Measurements from ENCODE around the gene DCTN4.

Gene DCTN4

DNA sequence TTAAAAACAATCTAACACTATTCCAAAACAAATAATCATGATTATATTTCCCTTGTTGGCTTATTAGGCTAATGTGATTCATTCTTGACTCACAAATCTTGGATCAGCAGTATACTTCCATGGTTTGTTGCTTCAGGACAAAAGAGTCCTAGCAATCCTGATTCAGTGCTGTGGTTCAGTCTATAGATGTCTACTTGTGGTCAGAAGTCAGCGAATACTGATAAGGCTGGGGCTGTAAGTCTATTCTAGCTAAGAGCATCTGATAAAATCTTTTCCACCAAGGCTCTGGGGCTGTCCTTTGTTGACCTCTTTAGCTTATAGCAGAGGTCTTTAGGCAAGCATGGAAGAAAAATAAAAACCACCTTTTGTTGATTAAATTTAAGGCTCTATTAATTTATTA, 15.3 kb upstream of the DCTN4 start:
- TF ChIP-seq CTCF (IDR thresholded peaks at IDR 0.05; ENCODE audit: low read depth, low read length) (no peak), MAX (IDR thresholded peaks at IDR 0.05; ENCODE audit: low read depth, low read length) (no peak), MYC (IDR thresholded peaks at IDR 0.05; ENCODE audit: low read depth, low read length) (no peak), POLR2A (IDR thresholded peaks at IDR 0.05; ENCODE audit: extremely low read depth, insufficient read length) (no peak)
- peak; percentile 50 for DNase-seq (ENCODE audit: low read depth)
- no peak overlapping the region for H3K4me3 ChIP-seq (ENCODE audit: low read depth, low read length)

DNA sequence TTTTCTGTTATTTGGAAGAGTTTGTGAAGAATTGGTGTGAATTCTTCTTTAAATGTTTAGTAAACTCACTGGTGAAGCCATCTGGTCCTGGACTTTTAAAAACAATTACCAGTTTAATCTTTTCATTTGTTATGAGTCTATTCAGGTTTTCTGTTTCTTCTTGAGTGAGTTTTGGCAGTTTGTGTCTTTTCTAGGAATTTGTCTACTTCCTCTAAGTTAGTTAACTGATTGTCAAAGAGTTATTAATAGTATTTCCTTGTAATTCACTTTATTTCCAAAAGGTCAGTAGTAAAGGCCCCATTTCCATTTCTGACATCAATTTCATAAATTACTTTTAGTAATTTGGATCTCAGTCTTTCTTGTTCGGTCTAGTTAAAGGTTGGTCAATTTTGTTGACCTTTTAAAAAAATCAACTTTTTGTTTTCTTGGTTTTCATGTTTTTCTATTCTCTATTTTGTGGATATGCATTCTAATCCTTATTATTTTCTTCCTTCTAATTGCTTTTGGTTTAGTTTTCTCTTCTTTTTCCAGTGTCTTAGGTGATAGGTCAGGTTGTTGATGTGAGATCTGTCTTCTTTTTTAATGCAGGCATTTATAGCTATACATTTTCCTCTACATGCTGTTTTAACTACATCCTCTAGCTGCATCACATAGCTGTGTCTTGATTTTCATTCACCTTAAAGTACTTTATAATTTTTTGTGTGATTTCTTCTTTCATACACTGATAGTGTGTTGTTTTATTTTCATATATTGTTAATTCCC, 12.4 kb upstream of the DCTN4 start:
- no peak overlapping the region for H3K4me3 ChIP-seq (ENCODE audit: low read depth, low read length)
- no peak for TF ChIP-seq CTCF (IDR thresholded peaks at IDR 0.05; ENCODE audit: low read depth, low read length)
- no peak for TF ChIP-seq MAX (IDR thresholded peaks at IDR 0.05; ENCODE audit: low read depth, low read length)
- TF ChIP-seq MYC (IDR thresholded peaks at IDR 0.05; ENCODE audit: low read depth, low read length), result no peak
- TF ChIP-seq POLR2A (IDR thresholded peaks at IDR 0.05; ENCODE audit: extremely low read depth, insufficient read length), result no peak
- DNase-seq (ENCODE audit: low read depth), result no peak

- H3K4me3 ChIP-seq (ENCODE audit: low read depth, low read length), result no peak overlapping the region
- no peak for TF ChIP-seq MAX (IDR thresholded peaks at IDR 0.05; ENCODE audit: low read depth, low read length)
Measured at GRCh38 chr5:150766251-150766650, 7.4 kb upstream of the DCTN4 start.

GRCh38 chr5:150765799-150766169, 7.0 kb upstream of the DCTN4 start:
- no peak overlapping the region for H3K4me3 ChIP-seq (ENCODE audit: low read depth, low read length)
- no peak for TF ChIP-seq CTCF (IDR thresholded peaks at IDR 0.05; ENCODE audit: low read depth, low read length)
- TF ChIP-seq MYC (IDR thresholded peaks at IDR 0.05; ENCODE audit: low read depth, low read length), result no peak
- no peak for TF ChIP-seq MAX (IDR thresholded peaks at IDR 0.05; ENCODE audit: low read depth, low read length)
- no peak for TF ChIP-seq POLR2A (IDR thresholded peaks at IDR 0.05; ENCODE audit: extremely low read depth, insufficient read length)
- DNase-seq (ENCODE audit: low read depth), result peak; percentile 56

More at GRCh38 chr5:150766251-150766650, 7.4 kb upstream of the DCTN4 start:
- DNase-seq (ENCODE audit: low read depth), result peak; percentile 15

DNA sequence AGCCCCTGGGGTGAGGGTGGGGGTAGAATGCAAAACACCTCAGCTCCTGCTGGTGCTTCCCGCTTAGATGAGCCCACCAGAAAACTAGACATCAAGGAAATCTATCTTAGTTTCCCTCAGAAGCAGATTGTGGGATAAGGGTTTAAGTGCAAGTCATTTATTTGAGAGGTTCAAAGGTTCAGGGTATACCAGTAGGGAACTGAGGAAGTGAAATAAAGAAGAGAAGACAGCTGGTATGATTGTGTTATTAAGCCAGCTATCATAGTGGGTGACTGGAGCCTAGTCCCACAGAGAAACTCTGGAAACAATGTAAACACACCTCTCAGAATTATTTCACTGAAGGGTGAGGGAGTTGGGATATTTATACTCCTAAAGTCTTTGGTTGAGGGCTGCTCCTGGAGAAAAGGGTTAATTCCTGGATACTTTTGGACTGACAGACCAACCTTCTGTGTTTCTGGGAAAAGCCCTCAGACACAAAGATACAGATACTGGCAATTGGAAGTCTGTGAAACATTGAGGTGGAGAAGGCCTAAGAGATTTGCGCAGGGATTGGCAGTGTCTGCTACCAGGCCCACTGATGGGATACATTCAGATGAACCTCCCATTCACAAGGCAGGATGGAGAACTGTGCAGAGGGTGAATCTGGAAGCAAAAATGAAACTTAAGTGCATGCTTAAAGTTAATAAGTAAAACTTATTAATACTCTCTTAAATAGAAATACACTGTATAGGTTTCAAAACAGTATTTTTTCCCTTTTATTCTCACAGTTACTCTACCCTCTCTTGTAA, 6.4 kb upstream of the DCTN4 start:
- TF ChIP-seq MYC (IDR thresholded peaks at IDR 0.05; ENCODE audit: low read depth, low read length) (no peak), MAX (IDR thresholded peaks at IDR 0.05; ENCODE audit: low read depth, low read length) (no peak), CTCF (IDR thresholded peaks at IDR 0.05; ENCODE audit: low read depth, low read length) (no peak), POLR2A (IDR thresholded peaks at IDR 0.05; ENCODE audit: extremely low read depth, insufficient read length) (no peak)
- no peak overlapping the region for H3K4me3 ChIP-seq (ENCODE audit: low read depth, low read length)
- DNase-seq (ENCODE audit: low read depth), result peak; percentile 43

- H3K4me3 ChIP-seq (ENCODE audit: low read depth, low read length), result no peak overlapping the region
- no peak for TF ChIP-seq CTCF (IDR thresholded peaks at IDR 0.05; ENCODE audit: low read depth, low read length)
- TF ChIP-seq MYC (IDR thresholded peaks at IDR 0.05; ENCODE audit: low read depth, low read length), result no peak
- TF ChIP-seq MAX (IDR thresholded peaks at IDR 0.05; ENCODE audit: low read depth, low read length), result peak; percentile 35; the same call in 1 of the 2 replicates
- no peak for TF ChIP-seq POLR2A (IDR thresholded peaks at IDR 0.05; ENCODE audit: extremely low read depth, insufficient read length)
- DNase-seq (ENCODE audit: low read depth), result peak; percentile 78
Measured at GRCh38 chr5:150764530-150764929, 5.7 kb upstream of the DCTN4 start.
